ENCODE measurements around the gene CDH13. TPM values are rescaled to one million over a fixed set of nuclear protein-coding genes. Genes with fewer than 3 reads are reported as not detected.

Gene CDH13
- total and polyA plus RNA-seq, 2 donors (not counting 3 experiments of a cell fraction or from before 2014, with no cell fraction given), result 96.6 to 124 TPM

- POLR2A ChIA-PET, result no interaction called here
- no peaks in the 10 kb centered on the region for H3K79me2 ChIP-seq (ENCODE audit: control insufficient read depth, insufficient read depth, low read length)
- no peaks in the 10 kb centered on the region for H3K36me3 ChIP-seq (ENCODE audit: control insufficient read depth in 2 of 2, extremely low read depth in 1 of 2, insufficient read depth in 2 of 2, low read length in 2 of 2)
- no peak for DNase-seq (ENCODE audit: low read depth, low spot score)
- intact Hi-C loops (cut with micrococcal nuclease) (no loop called here), dilution Hi-C loops (cut with MboI; ENCODE audit: extremely low pct_ligation_motif_present, low sequenced_read_pairs) (no loop called here)
- no TSS peak for BruUV-seq (replicated peaks)
- H3K27ac ChIP-seq (ENCODE audit: insufficient read depth, low read depth, low read length), result no peak overlapping the region
- no peaks in the 10 kb centered on the region for H3K9me3 ChIP-seq (replicated peaks; ENCODE audit: control insufficient read depth, insufficient read depth, low read length)
- no peak overlapping the region for H3K4me2 ChIP-seq (ENCODE audit: insufficient read depth, low read length)
- CTCF ChIA-PET, result interaction anchor here (1.3 kb wide), 1 partner anchor 11 kb away, joined by 3 read pairs; no protein-coding TSS in a partner anchor
- no peaks in the 10 kb centered on the region for H4K20me1 ChIP-seq (replicated peaks; ENCODE audit: control insufficient read depth, extremely low read depth, insufficient read depth, low read length)
- H3K4me1 ChIP-seq (ENCODE audit: control insufficient read depth, extremely low read depth, insufficient read depth, low read length), result no peaks in the 10 kb centered on the region
- no peak overlapping the region for H2AFZ ChIP-seq (ENCODE audit: low read depth, low read length)
- TF ChIP-seq MYC (IDR thresholded peaks at IDR 0.05; ENCODE audit: low read depth, low read length), result no peak
- no peaks in the 10 kb centered on the region for H3K27me3 ChIP-seq (ENCODE audit: control insufficient read depth in 2 of 2, insufficient read depth in 2 of 2, low read length in 2 of 2)
- no peak overlapping the region for H3K9ac ChIP-seq (replicated peaks; ENCODE audit: extremely low read depth, insufficient read depth, low read length)
- FAIRE-seq, result no peak
- H3K4me3 ChIP-seq (replicated peaks in 1 of 3; ENCODE audit: insufficient read depth in 1 of 3, low read depth in 1 of 3, low read length in 3 of 3), result no peak overlapping the region
- no peaks in the 10 kb centered on the region for H3K9me1 ChIP-seq (replicated peaks; ENCODE audit: control insufficient read depth, extremely low read depth, insufficient read depth, low read length)
Measured at GRCh38 chr16:82892324-82892723, 265.6 kb downstream of the CDH13 start.

GRCh38 chr16:82895843-82896242 lies 269.1 kb downstream of the CDH13 start:
- dilution Hi-C loops (cut with MboI; ENCODE audit: extremely low pct_ligation_motif_present, low sequenced_read_pairs) (no loop called here), intact Hi-C loops (cut with micrococcal nuclease) (no loop called here)
- DNase-seq (ENCODE audit: low read depth, low spot score) (no peak), FAIRE-seq (no peak)
- Histone ChIP-seq H3K4me2 (ENCODE audit: insufficient read depth, low read length) (no peak overlapping the region), H4K20me1 (replicated peaks; ENCODE audit: control insufficient read depth, extremely low read depth, insufficient read depth, low read length) (no peaks in the 10 kb centered on the region), H3K27ac (ENCODE audit: insufficient read depth, low read depth, low read length) (no peak overlapping the region), H3K9ac (replicated peaks; ENCODE audit: extremely low read depth, insufficient read depth, low read length) (no peak overlapping the region), H3K4me1 (ENCODE audit: control insufficient read depth, extremely low read depth, insufficient read depth, low read length) (peaks cover 9% of the 10 kb centered on the region), H3K4me3 (replicated peaks in 1 of 3; ENCODE audit: insufficient read depth in 1 of 3, low read depth in 1 of 3, low read length in 3 of 3) (no peak overlapping the region), H3K9me3 (replicated peaks; ENCODE audit: control insufficient read depth, insufficient read depth, low read length) (no peaks in the 10 kb centered on the region), H2AFZ (ENCODE audit: low read depth, low read length) (no peak overlapping the region), H3K9me1 (replicated peaks; ENCODE audit: control insufficient read depth, extremely low read depth, insufficient read depth, low read length) (no peaks in the 10 kb centered on the region), H3K27me3 (ENCODE audit: control insufficient read depth in 2 of 2, insufficient read depth in 2 of 2, low read length in 2 of 2) (no peaks in the 10 kb centered on the region), H3K36me3 (ENCODE audit: control insufficient read depth in 2 of 2, extremely low read depth in 1 of 2, insufficient read depth in 2 of 2, low read length in 2 of 2) (no peaks in the 10 kb centered on the region), H3K79me2 (ENCODE audit: control insufficient read depth, insufficient read depth, low read length) (no peaks in the 10 kb centered on the region)
- ChIA-PET CTCF (interaction anchor here (0.8 to 1.1 kb wide), 2 partner anchors 9 to 19 kb away, joined by 3 read pairs; no protein-coding TSS in a partner anchor), POLR2A (no interaction called here)
- TF ChIP-seq POLR2AphosphoS5 (IDR thresholded peaks at IDR 0.05; ENCODE audit: insufficient read depth, low read depth, low read length) (no peak), POLR2A (IDR thresholded peaks at IDR 0.05; ENCODE audit: low read depth, low read length) (no peak), FOS (IDR thresholded peaks at IDR 0.05; ENCODE audit: borderline replicate concordance, insufficient read depth, low read length) (no peak), EZH2 (IDR thresholded peaks at IDR 0.05; ENCODE audit: borderline replicate concordance, low read depth, low read length, severe bottlenecking) (no peak), JUN (IDR thresholded peaks at IDR 0.05; ENCODE audit: borderline replicate concordance, insufficient read depth, insufficient read length, low read depth) (no peak), CTCF (IDR thresholded peaks at IDR 0.05; ENCODE audit: extremely low read depth in 1 of 2, insufficient read depth in 1 of 2, low read depth in 1 of 2, low read length in 2 of 2) (no peak), GATA2 (IDR thresholded peaks at IDR 0.05; ENCODE audit: insufficient read depth, insufficient read length, low read depth, low read length) (no peak), MYC (IDR thresholded peaks at IDR 0.05; ENCODE audit: low read depth, low read length) (no peak), MAX (IDR thresholded peaks at IDR 0.05; ENCODE audit: insufficient read depth, insufficient read length) (no peak)
- no TSS peak for BruUV-seq (replicated peaks)

Measured in endothelial cell of umbilical vein (primary cell).